Stimulated activated CD8-positive, alpha-beta memory T cell treated with anti-CD3 and anti-CD28 coated beads, Interleukin-4, amount 100 ng/mL, for 4 hours (primary cell): Measurements from ENCODE around the gene GALM.
"Not testable (repeated sequence)": the region's sequence is repeated elsewhere in the genome, so short reads cannot be mapped to it uniquely, and the experiment has no call there.

Experiments used
- DNase-seq, 2 donors: peaks; one replicate each; pipeline ENCODE4 v3.0.0-alpha.2; 2020; ENCODE audit warnings: low read depth in 2 of 2, low spot score in 1 of 2

GALM gene

DNA sequence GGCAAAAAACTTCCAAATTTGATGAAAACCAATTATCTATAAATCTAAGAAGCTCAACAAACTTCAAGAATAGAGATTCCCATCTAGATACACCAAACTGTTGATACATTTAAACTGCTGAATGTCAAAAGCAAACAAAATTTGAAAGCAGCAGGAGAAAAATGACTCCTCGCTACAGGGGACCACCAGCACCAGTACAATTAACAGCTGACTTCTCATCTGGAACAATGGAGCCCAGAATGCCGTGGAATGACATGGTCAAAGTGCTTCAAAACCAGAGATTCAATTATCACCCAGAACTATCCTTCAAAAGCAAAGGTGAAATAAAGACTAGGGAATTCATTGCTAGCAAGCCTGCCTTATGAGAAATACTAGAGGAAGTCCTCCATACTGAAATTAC lies 73.6 kb downstream of the GALM start:
- DNase-seq: no peak

DNA sequence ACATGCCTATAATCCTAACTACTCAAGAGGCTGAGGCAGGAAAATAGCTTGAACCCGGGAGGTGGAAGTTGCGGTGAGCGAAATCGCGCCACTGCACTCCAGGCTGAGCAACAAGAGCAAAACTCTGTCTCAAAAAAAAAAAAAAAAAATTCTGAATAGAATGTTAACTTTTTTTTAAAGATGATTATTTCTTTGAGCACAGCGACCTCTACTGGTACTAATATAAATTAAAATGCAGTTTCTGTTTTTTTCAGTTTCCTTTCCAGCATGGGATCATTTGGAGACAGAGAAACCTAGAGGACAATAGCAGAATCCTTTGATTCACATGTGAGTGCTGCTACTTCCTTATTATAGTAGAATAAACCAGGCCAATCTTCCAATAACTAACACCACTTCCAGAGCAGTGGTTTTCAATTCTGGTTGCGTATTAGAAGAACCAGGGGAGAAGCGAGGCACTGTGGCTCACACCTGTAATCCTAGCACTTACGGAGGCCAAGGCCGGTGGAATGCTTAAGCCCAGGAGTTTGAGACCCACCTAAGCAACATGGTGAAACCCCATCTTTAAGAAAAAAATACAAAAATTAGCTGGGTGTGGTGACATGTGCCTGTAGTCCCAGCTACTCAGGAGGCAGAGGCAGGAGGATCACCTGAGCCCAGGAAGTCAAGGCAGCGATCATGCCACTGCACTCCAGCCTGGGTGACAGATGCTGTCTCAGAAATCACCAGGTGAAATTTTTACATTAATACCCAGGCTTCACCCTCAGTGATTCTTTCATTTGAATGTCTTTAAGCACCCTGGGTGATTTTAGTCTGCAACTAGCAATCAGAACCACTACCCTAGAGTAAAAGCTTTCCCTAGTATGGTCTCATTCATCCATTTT lies 75.2 kb downstream of the GALM start:
- DNase-seq: no peak

DNA sequence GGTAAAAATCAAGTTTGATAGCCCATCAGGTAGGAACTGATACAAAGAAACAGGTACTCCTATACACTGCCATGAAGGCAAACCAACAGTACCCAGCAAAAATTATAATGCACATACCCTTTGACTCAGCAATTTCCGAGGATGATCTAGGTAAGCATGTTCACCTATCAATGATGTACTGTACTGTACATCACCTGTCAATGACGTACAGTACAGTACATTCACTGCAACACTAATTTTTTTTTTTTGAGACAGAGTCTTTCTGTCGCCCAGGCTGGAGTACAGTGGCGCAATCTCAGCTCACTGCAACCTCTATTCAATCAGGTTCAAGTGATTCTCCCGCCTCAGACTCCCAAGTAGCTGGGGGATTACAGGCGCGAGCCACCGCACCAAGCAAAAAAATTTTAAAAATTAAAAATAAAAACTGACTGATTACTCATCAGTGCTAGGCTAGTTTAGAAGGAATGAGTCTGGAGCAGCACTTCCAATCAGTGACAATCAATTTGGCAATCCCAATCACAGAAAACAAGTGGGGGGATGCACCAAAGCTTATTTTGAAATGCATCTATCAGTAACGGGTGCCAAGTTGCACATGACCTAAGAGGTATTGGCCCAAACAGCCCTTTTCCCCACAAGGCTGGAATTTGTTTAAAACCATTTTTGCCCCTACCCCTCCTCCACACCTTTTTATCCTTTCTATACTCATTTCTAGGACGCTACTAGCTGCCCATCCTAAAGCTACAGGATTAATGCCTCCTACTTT lies 77.1 kb downstream of the GALM start:
- no peak for DNase-seq

DNA sequence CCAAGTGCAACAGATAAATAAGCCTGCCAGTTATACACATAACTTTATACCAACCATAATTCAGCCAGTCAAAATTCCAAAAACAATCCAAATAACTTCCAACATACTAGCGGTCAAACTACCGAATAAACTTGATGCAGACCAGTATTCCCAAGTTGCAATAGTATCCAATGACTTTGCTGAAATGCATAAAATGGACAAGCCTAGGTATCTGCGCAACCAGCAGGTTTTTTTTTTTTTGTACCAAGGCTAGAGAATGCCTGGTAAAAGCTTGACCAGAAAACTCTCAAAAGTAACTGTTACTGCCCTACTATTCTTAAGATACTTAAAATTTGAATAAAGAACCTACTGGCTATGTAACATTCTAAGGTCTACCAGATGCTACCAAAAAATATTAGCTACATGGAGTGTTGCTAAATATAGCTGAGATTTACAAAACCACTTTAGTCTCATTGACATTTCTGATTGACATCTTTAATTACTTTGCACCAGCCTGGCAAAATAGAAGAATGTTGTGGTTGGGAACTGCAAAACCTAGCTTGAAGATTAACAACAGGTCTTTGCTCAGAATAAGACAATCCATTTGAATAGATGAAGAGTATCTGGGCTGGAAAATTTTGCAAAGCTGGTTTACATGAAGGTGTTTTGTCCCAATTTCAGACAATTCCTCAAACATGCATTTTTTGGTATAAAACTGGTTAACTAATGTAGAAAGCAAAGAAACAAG lies 77.9 kb downstream of the GALM start:
- DNase-seq: no peak

DNA sequence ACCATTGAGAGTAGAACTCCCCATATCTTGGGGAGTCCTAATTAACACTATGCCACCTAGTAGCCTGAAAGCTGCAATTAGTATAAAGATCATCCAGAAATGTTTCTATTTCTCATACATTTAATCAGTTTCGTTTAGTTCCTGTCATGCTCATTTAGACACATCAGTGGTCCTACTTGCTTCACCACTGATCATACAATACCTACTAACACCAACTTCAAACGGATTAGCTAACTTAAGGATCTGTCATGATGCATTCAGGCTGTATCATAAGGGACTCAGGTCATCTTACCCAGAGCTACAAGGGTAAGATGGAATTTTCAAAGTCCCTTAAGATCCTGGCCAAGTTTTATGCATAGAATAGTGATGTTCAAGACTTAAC lies 78.5 kb downstream of the GALM start:
- no peak for DNase-seq

DNA sequence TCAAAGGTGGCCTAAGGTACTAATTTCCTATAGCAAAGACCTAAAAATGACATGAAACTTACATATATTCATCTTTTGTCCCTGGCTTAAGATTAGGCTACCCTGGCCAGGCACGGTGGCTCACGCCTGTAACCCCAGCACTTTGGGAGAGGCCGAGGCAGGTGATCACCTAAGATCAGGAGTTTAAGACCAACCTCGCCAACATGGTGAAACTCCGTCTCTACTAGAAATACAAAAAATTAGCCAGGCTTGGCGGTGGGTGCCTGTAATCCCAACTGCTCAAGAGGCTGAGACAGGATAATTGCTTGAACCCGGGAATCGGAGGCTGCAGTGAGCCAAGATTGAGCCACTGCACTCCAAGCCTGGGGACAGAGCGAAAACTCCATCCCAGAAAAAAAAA lies 79.4 kb downstream of the GALM start:
- DNase-seq: no peak

DNA sequence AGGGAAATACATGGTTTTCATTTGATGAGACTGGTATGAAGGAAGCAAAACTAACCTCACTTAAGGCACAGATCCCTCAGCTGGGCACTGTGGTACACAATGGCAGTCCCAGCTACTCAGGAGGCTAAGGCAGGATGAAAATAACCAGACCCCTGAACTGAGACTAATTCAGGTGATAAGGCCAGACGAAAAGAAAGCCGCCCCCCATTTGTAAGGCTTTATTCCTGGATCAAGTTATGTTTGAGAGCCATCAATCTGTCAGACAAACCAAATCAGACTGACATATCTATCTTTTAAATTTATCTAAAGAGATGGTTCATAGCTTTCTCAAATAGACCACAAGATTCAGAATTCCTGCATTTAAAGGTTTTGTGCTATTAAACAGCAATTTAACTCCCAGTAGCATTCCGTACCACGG lies 81.1 kb downstream of the GALM start:
- no peak for DNase-seq

DNA sequence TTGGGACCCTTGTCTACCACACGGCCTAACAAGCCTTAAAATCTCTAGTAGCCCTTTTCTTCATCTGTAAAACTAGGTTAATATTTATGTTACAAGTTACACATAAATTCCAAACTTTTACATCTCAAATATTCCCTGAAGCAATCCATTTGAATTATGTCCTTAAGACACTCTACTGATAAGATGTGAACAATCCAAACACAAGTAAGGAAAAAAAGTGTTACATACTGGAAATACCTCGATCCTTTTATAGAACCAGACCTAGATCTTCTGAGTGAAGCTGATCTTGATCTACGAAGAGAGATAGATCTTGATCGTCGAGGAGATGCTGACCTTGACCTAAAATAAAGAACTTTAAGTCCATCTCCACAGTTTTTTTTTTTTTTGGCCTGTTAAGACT lies 81.9 kb downstream of the GALM start:
- no peak for DNase-seq

DNA sequence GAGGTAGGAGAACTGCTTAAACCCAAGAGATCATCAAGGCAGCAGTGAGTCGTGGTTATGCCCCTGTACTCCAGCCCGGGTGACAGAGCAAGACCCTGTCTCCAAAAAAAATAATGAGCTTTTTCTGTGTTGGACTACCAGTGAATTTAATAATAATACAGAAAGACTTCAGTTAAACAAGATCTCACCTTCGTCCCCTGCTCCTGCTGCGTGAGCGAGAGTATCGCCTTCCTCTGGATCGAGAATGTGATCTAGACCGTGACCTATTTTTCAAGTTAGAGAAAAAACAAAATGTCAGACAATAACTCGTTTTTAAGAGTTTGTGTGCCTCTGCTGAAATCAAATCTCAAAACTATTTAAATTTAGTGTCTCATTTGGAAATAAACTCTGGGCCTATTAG lies 82.5 kb downstream of the GALM start:
- DNase-seq: no peak

DNA sequence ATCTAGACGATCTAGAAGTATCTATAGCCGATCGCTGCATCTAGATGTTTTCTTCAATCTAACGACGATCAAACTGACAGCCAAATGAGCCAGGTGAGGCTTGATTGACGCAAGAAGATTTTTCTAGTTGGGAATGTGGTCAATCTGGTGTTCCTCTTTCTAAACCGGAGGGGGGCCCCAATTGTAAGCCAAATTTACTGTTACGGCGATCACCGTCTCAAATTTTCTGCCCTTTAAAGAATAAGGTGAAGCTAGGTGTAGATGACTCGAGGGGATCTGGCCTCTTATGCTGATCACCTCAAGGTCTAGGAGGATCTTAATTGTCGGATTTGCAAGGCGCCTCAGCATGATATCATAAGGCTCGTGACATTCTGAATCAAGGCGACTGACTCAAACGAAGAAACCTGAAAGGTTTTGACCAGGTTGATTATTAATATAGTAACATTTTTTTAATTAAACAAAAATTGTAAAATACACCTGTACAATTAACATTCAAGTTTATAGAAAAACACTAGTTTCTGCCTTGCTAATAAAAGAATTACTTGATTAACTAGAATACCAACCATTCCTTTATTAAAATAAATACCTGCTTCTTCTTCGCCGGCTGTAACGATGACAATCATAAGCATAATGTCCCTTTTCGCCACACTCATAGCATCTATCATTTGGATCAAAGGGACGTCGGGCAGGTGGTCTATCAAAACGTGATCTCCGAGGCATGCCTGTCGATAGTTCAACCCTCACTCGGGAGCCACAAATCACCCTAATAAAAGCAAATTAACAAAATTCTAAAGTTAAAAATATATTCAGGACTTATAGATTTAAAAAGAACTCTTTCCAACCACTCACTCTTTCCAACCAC lies 83.3 kb downstream of the GALM start:
- no peak for DNase-seq

DNA sequence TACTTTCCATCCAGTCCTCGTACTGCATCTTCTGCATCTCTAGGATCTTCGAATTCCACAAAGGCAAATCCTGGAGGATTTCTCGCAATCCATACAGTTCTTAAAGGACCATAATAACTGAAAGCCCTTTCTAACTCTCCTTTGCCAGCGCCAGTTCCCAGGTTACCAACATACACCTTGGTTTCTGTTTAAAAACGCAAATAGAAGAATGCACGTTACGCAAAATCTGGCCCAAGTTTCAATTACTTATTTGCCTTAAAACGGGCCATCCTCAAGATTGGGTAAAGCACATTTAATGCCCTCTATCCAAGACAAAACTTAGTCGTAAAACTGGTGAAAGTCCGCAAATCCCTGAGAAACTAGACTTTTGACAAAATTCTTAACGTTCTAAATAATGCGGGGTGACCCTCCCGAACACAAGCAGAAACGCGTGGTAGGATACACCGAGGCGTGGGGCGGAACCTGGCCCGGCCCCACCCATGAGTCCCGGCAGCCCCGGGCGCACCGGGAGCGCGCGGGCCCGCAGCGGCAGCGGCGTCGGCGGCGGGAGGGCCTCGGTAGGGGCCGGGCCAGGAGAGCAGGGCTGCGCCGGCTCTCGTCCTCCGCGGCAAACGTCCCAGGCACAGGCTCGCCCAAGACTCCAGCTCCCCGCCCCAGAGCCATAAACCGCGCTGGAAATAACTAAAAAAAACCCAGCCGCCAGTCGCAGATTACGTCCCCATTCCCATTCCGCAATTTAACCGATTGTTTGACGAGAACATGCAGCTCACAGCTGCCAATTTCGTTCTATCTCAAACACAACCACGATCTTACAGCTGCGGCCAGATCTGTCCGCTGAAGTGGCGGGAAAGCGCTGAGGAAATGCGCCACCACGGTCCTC lies 84.3 kb downstream of the GALM start:
- DNase-seq: peak in 1 of 2 donors; percentile 5

DNA sequence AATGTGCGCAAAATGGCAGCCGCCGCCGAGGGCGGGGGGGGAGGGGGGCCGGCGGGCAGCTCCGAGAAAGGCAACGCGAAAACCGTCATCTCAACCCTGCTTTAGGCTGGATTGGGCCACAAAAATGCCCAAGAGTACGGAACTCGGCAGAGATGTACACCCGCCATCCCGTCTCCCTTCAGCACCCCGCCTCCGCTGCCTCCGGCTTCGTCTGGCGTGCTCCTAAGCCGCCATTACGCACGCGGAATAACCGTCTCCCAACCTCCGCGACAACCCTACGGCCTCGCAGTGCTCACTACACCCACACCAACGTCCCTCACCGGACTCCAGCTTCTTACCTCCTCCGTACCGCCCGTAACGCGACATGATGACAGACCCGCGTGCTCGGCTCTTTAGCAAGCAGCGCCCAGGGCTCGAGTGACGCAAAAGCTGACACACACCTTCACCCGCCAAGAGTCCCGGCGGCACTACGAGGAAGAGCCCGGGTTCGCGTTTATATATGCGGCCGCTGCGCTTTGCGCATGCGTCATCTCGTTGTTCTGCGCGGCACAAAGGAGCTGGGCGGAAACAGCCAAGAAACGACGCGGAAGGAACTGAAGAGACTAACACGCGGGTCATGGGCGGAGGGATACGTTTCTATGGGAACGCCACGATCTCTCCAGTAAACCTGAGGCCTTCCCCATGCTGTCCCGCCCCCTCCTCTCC lies 85.1 kb downstream of the GALM start, which contains the start of gene SRSF7:
Gene SRSF7 (minus strand): TSS at position 471 of the 705 bp plus-strand sequence. CDS start 105 bp downstream, at position 366.
- peak; percentile 94 to 96 for DNase-seq

DNA sequence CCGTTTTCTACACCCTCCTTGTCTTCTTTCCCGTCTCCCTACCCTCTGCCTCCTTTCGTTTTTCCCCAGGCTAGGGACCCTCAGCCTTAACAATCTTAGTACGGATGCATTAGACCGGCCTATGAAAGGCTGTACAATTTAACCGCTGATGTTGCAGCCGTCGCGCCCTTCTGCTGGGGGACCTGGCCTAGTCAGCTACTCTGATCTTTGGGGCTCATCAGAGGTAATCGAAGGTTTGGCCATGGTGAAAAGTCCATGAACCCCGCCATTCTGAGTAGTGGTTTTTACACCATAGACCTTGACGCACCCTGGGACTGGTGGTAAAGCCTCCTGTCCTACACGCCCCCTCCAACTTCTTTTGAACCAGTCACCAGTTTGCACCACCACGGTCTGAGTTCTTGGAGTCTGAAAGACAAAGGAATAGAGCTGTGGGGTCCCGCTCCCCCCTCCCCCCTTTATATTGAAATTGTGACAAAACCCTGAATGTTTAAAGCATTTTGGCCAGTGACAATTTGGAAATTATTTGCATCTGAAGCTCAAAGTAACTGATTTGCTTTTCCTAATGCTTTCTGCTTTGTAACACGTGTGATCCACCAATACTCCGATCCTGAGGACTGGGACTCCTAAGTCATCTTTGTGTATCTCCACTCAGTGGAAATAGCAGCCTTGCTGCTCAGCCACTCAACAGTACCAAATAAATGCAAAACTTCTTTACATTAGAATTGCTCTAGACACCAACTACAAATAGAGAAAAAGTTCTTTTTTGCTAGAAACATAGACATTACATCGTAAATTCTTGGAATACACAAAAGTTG lies 85.9 kb downstream of the GALM start:
- peak in 1 of 2 donors; percentile 15 for DNase-seq

DNA sequence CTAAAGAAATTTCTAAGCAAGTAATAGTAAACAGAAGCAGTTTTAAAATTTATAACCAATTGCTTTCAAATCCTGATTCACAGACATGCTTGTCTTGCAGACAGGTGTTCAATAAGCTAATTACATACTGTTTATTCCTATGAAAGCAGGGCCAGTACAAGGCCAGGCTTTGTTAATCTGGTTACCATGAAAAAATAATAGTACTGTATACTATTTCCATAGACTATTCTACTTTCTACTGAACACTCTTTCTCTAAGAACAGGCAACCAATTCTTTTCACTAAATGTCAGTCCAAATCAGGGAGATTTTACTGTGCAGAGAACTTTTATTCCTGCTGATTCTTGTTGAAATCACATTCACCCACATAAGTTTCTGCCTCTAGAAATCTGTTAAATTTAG lies 88.1 kb downstream of the GALM start:
- DNase-seq: no peak

DNA sequence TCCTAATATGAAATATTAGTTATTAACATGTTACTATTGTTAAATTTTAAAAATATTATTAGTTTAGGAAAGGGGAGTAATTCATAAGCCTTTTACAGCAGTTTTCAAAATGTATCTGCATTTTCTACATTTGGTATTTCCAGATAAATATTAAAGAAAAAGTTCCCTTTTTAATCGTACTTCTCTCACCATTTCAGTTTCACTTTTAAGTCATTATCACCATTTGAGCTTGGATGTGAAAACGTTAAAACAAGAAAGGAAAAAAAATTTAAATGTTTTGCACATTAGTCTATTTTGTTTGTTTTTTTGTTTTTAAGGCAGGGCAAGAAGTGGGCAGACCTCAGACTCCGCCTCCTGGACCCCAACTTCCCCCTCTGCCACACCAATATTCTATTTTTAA lies 88.6 kb downstream of the GALM start:
- DNase-seq: no peak

DNA sequence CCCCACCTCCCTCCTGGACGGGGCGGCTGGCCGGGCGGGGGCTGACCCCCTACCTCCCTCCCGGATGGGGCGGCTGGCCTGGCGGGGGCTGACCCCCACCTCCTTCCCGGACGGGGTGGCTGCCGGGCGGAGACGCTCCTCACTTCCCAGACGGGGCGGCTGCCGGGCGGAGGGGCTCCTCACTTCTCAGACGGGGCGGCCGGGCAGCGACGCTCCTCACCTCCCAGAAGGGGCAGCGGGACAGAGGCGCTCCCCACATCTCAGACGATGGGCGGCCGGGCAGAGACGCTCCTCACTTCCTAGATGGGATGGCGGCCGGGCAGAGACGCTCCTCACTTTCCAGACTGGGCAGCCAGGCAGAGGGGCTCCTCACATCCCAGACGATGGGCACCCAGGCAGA lies 90.0 kb downstream of the GALM start:
- DNase-seq: not testable (repeated sequence)

DNA sequence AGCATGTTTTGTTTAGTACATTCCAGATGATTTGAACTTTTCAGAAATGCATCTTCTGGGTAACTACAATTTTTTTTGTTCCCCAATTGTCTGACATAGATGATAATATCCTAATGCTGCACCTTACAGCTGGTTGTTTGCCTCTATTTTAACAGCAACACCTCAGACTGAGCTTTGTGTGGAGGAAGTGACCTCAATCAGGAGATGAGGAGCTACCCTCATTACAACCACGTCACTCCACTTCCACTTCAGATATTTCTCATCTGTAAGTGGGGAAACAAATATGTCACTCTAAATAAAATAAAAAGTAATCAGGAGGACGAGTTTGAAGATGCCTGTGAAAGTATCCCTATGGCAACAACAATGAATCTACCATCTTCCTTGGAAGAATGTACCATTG lies 97.3 kb downstream of the GALM start:
- no peak for DNase-seq

DNA sequence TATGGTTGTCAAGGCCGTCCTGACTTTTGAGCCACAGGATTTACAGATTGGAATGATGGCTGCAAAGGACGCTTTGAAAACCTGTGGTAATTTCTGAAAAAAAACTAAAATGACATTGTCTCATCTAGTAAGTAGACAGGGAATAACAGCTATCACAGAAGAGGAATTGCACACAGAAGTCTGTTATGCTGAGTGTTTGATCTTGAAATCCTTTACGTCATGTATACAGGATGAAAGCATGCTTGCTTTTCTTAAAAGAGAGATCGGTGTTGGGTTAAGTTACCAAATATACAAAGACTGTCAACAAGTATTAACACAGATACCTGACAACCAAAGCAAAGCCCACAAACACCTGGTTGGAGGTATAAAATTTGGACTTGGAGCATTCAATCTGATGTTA lies 97.8 kb downstream of the GALM start:
- no peak for DNase-seq
